Trophoblast cell (in vitro differentiated cells and primary cell): ENCODE data around the gene ARID3B.

Experiments
- DNase-seq, 2 donors: peaks; one replicate each; pipeline ENCODE4 v3.0.0-alpha.2; 2016
- H2AFZ ChIP-seq: 2 replicates; pipeline ENCODE4 v1.6.1; 2013; ENCODE audit warnings: low read length, moderate library complexity, mild to moderate bottlenecking; ENCODE audit not compliant: insufficient read depth, poor library complexity
- H2AK5ac ChIP-seq: 2 replicates; pipeline ENCODE4 v1.6.1; 2013; ENCODE audit warnings: mild to moderate bottlenecking, low read length
- H2BK120ac ChIP-seq: 2 replicates; pipeline ENCODE4 v1.6.1; 2013; ENCODE audit warnings: low read length, mild to moderate bottlenecking, moderate library complexity; ENCODE audit not compliant: insufficient read depth, poor library complexity
- H2BK12ac ChIP-seq: 2 replicates; pipeline ENCODE4 v1.6.1; 2013; ENCODE audit warnings: mild to moderate bottlenecking, low read length, moderate library complexity
- H2BK5ac ChIP-seq: 2 replicates; pipeline ENCODE4 v1.6.1; 2013; ENCODE audit warnings: low read length, low read depth, moderate library complexity, mild to moderate bottlenecking; ENCODE audit not compliant: poor library complexity
- H3K14ac ChIP-seq: 2 replicates; pipeline ENCODE4 v1.6.1; 2013; ENCODE audit warnings: mild to moderate bottlenecking, low read length
- H3K18ac ChIP-seq: 2 replicates; pipeline ENCODE4 v1.6.1; 2013; ENCODE audit warnings: mild to moderate bottlenecking, low read length
- H3K23ac ChIP-seq: 2 replicates; pipeline ENCODE4 v1.6.1; 2013; ENCODE audit warnings: low read length
- H3K27ac ChIP-seq: 2 replicates; pipeline ENCODE4 v1.5.1; 2013; ENCODE audit warnings: low read depth, mild to moderate bottlenecking, inconsistent platforms, low read length, moderate library complexity
- H3K27me3 ChIP-seq: 2 replicates; pipeline ENCODE4 v1.6.1; 2013; ENCODE audit warnings: inconsistent platforms, mild to moderate bottlenecking, low read length, moderate library complexity; ENCODE audit not compliant: insufficient read depth
- H3K36me3 ChIP-seq, 2 experiments: 1 replicate in 1 of 2; 2 replicates in 1 of 2; pipeline ENCODE4 v1.6.1; 2013; ENCODE audit warnings: low read length in 2 of 2, mild to moderate bottlenecking in 2 of 2, moderate library complexity in 1 of 2; ENCODE audit not compliant: insufficient read depth in 2 of 2, control insufficient read depth in 1 of 2
- H3K4ac ChIP-seq: 2 replicates; pipeline ENCODE4 v1.6.1; 2013; ENCODE audit warnings: low read depth, mild to moderate bottlenecking, low read length, moderate library complexity
- H3K4me1 ChIP-seq, 2 experiments: 1 replicate in 1 of 2; 2 replicates in 1 of 2; pipeline ENCODE4 v1.6.1; 2013; ENCODE audit warnings: low read length in 2 of 2, mild to moderate bottlenecking in 2 of 2, moderate library complexity in 1 of 2; ENCODE audit not compliant: insufficient read depth in 2 of 2, control insufficient read depth in 1 of 2
- H3K4me2 ChIP-seq: 2 replicates; pipeline ENCODE4 v1.6.1; 2013; ENCODE audit warnings: inconsistent platforms, mild to moderate bottlenecking, low read length, moderate library complexity
- H3K4me3 ChIP-seq: 2 replicates; pipeline ENCODE4 v1.5.1; 2013; ENCODE audit warnings: mild to moderate bottlenecking, low read depth, low read length, inconsistent platforms
- H3K79me1 ChIP-seq: one replicate; pipeline ENCODE4 v1.6.1; 2013; ENCODE audit warnings: low read length
- H3K79me2 ChIP-seq: 2 replicates; pipeline ENCODE4 v1.6.1; 2013; ENCODE audit warnings: low read length, mild to moderate bottlenecking; ENCODE audit not compliant: control insufficient read depth, insufficient read depth, poor library complexity
- H3K9ac ChIP-seq: 2 replicates; pipeline ENCODE4 v1.6.1; 2013; ENCODE audit warnings: mild to moderate bottlenecking, low read length
- H3K9me3 ChIP-seq: 2 replicates; pipeline ENCODE4 v1.6.1; 2013; ENCODE audit warnings: low read depth, mild to moderate bottlenecking, control low read depth, inconsistent platforms, low read length; ENCODE audit not compliant: insufficient read depth
- H4K12ac ChIP-seq: 2 replicates; pipeline ENCODE4 v1.6.1; 2013; ENCODE audit warnings: low read depth, mild to moderate bottlenecking, low read length, moderate library complexity
- H4K8ac ChIP-seq: 2 replicates; pipeline ENCODE4 v1.6.1; 2013; ENCODE audit warnings: low read depth, mild to moderate bottlenecking, low read length, moderate library complexity
- H4K91ac ChIP-seq: one replicate; pipeline ENCODE4 v1.6.1; 2013; ENCODE audit warnings: low read depth, mild to moderate bottlenecking, low read length, moderate library complexity
- WGBS: extraction: QIAGEN DNeasy Blood & Tissue Kit; methylation state at CpG from one replicate; pipeline ENCODE4 v1.1.7; 2013; ENCODE audit warnings: missing lambda C conversion rate; ENCODE audit not compliant: insufficient read length, insufficient coverage; ENCODE audit errors: extremely low coverage; 5-methylcytosine and 5-hydroxymethylcytosine counted together

The ARID3B gene

DNA sequence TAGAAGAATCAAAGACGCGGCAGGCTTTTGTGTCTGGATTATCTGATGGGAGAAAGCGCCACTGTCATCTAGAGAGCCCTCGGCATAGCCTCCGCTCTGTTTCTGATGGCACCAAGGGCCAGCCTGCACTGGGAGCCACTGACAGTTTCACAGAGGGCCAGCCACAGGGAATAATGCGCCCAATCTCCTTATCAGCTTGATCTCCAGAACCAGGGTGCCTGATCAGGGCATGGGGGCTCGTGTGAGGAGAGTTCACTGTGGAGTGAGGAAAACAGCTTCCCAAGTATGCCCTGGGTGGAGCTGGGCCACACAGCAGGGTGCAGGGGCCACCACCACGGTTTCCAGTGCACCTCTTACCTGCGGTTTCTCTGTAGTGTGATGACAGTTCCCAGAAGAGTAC is 44.8 kb downstream of the ARID3B start:
- Histone ChIP-seq H4K8ac (peak overlapping the region; percentile 55), H4K12ac (no peak overlapping the region), H3K9me3 (no peaks in the 10 kb centered on the region), H3K27ac (no peak overlapping the region), H3K4me1 (peaks cover 46 to 49% of the 10 kb centered on the region in 2 experiments), H2BK12ac (no peak overlapping the region), H2BK120ac (no peak overlapping the region), H2AFZ (no peak overlapping the region), H3K4ac (no peak overlapping the region), H3K4me3 (no peak overlapping the region), H3K18ac (no peak overlapping the region), H3K14ac (no peak overlapping the region), H3K36me3 (peaks cover 16 to 33% of the 10 kb centered on the region in 2 experiments), H4K91ac (no peak overlapping the region), H3K9ac (no peak overlapping the region), H2AK5ac (no peak overlapping the region), H2BK5ac (no peak overlapping the region), H3K23ac (no peak overlapping the region), H3K4me2 (no peak overlapping the region), H3K79me2 (peaks cover 3% of the 10 kb centered on the region), H3K27me3 (no peaks in the 10 kb centered on the region), H3K79me1 (peaks cover 31% of the 10 kb centered on the region)
- WGBS: no CpG with 5 or more reads among the region's 9 CpGs
- DNase-seq: no peak

DNA sequence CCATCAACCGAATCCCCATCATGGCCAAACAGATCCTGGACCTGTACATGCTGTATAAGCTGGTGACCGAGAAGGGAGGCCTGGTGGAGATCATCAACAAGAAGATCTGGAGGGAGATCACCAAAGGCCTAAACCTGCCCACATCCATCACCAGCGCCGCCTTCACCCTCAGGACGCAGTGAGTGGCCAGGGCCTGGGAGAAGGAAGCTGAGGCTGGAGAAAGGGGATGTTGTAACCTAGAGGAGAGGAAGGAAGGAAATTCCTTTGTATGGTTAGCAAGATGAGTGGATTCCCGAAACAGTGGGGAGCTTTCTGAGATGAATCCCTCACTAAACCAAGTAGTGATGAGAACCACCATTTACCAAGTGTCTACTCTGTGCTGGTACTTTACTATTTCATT is 48.8 kb downstream of the ARID3B start:
- peak overlapping the region; percentile 35 for H4K8ac ChIP-seq
- H3K9ac ChIP-seq: no peak overlapping the region
- peak overlapping the region; percentile 86 for H4K91ac ChIP-seq
- peak overlapping the region; percentile 51 for H3K14ac ChIP-seq
- peak in 1 of 2 donors; percentile 10 for DNase-seq
- H3K4me1 ChIP-seq: peaks cover 51 to 56% of the 10 kb centered on the region in 2 experiments
- WGBS: no CpG with 5 or more reads among the region's 6 CpGs
- no peak overlapping the region for H2BK120ac ChIP-seq
- H2AFZ ChIP-seq: no peak overlapping the region
- peak overlapping the region; percentile 75 for H3K27ac ChIP-seq
- peak overlapping the region; percentile 80 for H2BK12ac ChIP-seq
- no peaks in the 10 kb centered on the region for H3K27me3 ChIP-seq
- peaks cover 3% of the 10 kb centered on the region for H3K79me2 ChIP-seq
- no peak overlapping the region for H3K4ac ChIP-seq
- no peaks in the 10 kb centered on the region for H3K9me3 ChIP-seq
- no peak overlapping the region for H2BK5ac ChIP-seq
- no peak overlapping the region for H2AK5ac ChIP-seq
- H4K12ac ChIP-seq: no peak overlapping the region
- H3K79me1 ChIP-seq: peaks cover 31% of the 10 kb centered on the region
- H3K36me3 ChIP-seq: peaks cover 46 to 65% of the 10 kb centered on the region in 2 experiments
- H3K18ac ChIP-seq: peak overlapping the region; percentile 67
- H3K4me3 ChIP-seq: no peak overlapping the region
- no peak overlapping the region for H3K4me2 ChIP-seq
- H3K23ac ChIP-seq: no peak overlapping the region

DNA sequence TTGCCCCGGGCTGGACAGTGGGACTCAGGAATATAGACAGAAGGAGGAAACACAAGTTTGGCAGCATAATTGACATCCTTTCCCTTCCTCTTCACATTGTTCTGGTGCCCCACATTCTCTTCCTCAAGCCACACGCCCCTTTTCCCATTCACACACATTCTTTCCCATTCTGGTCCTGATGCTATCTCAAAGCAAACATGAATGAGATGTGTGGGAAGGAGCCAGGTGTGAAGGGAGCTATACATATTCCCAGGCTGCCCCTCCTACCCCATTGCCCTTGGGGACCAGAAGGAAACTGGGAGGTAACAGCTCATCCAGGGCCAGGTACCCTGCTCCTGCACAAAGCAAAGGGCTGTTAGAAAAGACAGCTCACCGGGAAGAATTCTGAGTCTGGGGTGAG is 51.2 kb downstream of the ARID3B start:
- no peak overlapping the region for H3K23ac ChIP-seq
- H2BK5ac ChIP-seq: no peak overlapping the region
- H3K9ac ChIP-seq: no peak overlapping the region
- H3K9me3 ChIP-seq: no peaks in the 10 kb centered on the region
- no peak overlapping the region for H3K14ac ChIP-seq
- H2AFZ ChIP-seq: no peak overlapping the region
- H3K4ac ChIP-seq: no peak overlapping the region
- no peak overlapping the region for H3K4me3 ChIP-seq
- H2BK120ac ChIP-seq: no peak overlapping the region
- H3K27ac ChIP-seq: no peak overlapping the region
- no peak overlapping the region for H2BK12ac ChIP-seq
- H4K8ac ChIP-seq: no peak overlapping the region
- H3K79me1 ChIP-seq: peaks cover 27% of the 10 kb centered on the region
- peaks cover 54 to 71% of the 10 kb centered on the region in 2 experiments for H3K36me3 ChIP-seq
- WGBS: no CpG with 5 or more reads among the region's 3 CpGs
- no peak overlapping the region for H3K18ac ChIP-seq
- no peak overlapping the region for H4K12ac ChIP-seq
- H3K4me1 ChIP-seq: peaks cover 42 to 45% of the 10 kb centered on the region in 2 experiments
- DNase-seq: peak; percentile 54 to 82
- no peaks in the 10 kb centered on the region for H3K27me3 ChIP-seq
- H3K79me2 ChIP-seq: peaks cover 3% of the 10 kb centered on the region
- H2AK5ac ChIP-seq: no peak overlapping the region
- H4K91ac ChIP-seq: no peak overlapping the region
- H3K4me2 ChIP-seq: no peak overlapping the region

DNA sequence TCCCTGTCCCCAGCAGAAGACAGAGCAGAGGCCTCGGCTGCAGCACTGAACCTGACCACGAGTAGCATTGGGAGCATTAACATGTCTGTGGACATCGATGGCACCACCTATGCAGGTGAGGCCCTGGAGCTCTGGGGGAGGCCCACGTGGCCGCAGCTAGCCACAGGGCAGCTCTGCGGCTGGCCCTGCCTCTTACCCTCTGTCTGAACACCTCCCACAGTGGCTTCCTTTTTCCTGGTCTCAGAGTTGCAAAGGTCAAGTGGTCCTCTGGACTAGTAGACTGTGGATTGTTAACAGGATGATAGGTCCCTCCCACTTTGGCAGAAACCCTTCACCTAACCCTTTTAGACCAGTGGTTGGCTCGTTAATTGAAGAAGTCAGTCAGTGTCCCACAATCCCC is 52.1 kb downstream of the ARID3B start:
- WGBS: no CpG with 5 or more reads among the region's 7 CpGs
- Histone ChIP-seq H3K9ac (no peak overlapping the region), H2BK120ac (no peak overlapping the region), H2BK12ac (no peak overlapping the region), H3K79me2 (no peaks in the 10 kb centered on the region), H3K18ac (peak overlapping the region; percentile 2), H2AK5ac (peak overlapping the region; percentile 15), H3K4me2 (no peak overlapping the region), H3K79me1 (peaks cover 18% of the 10 kb centered on the region), H3K4ac (no peak overlapping the region), H3K23ac (no peak overlapping the region), H3K4me1 (peaks cover 33 to 36% of the 10 kb centered on the region in 2 experiments), H4K8ac (no peak overlapping the region), H2BK5ac (no peak overlapping the region), H4K12ac (no peak overlapping the region), H3K14ac (peak overlapping the region; percentile 16), H2AFZ (no peak overlapping the region), H4K91ac (no peak overlapping the region), H3K27ac (no peak overlapping the region), H3K36me3 (peaks cover 58 to 71% of the 10 kb centered on the region in 2 experiments), H3K27me3 (no peaks in the 10 kb centered on the region), H3K9me3 (no peaks in the 10 kb centered on the region), H3K4me3 (no peak overlapping the region)
- no peak for DNase-seq
